SK-N-MC (cell line): ENCODE measurements around the gene GPR32.

ENCODE experiments used
- EZH2 ChIP-seq: fragments of 200-600 bp; sonication (generic); IDR thresholded peaks from one replicate; pipeline ENCODE4 v1.6.1; 2017; ENCODE audit warnings: antibody characterized with exemption
- POLR2AphosphoS5 ChIP-seq: IDR thresholded peaks from 2 replicates; pipeline ENCODE4 v1.6.1; 2012; ENCODE audit warnings: mild to moderate bottlenecking, low read depth, low read length, borderline replicate concordance

GRCh38 chr19:50745221-50745620 lies 25.0 kb upstream of the GPR32 start:
- TF ChIP-seq EZH2 (no peak), POLR2AphosphoS5 (no peak)
